Measurements from ENCODE around the gene TBK1.

DNA sequence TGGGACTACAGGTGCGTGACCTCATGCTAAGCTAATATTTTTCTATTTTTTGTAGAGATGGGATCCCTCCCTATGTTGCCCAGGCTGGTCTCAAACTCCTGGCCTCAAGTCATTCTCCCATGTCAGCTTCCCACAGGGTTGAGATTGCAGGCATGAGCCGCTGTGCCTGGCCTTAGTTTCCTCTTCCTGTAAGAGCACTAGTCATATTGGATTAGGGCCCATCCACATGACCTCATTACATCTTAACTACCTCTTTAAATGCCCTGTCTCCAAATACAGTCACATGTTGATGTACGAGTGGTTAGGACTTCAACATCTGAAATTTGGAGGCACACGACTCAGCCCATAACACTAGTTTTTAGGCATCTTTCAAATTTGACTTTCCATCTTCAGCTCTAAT is 86.2 kb downstream of the TBK1 start:
- TF ChIP-seq, protein P1, sequence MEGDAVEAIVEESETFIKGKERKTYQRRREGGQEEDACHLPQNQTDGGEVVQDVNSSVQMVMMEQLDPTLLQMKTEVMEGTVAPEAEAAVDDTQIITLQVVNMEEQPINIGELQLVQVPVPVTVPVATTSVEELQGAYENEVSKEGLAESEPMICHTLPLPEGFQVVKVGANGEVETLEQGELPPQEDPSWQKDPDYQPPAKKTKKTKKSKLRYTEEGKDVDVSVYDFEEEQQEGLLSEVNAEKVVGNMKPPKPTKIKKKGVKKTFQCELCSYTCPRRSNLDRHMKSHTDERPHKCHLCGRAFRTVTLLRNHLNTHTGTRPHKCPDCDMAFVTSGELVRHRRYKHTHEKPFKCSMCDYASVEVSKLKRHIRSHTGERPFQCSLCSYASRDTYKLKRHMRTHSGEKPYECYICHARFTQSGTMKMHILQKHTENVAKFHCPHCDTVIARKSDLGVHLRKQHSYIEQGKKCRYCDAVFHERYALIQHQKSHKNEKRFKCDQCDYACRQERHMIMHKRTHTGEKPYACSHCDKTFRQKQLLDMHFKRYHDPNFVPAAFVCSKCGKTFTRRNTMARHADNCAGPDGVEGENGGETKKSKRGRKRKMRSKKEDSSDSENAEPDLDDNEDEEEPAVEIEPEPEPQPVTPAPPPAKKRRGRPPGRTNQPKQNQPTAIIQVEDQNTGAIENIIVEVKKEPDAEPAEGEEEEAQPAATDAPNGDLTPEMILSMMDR (conservative IDR thresholded peaks at IDR 0.05; ENCODE audit: low read length): no peak
- no peak for TF ChIP-seq EZH2phosphoT487 (IDR thresholded peaks at IDR 0.05; ENCODE audit: borderline replicate concordance)
